ENCODE results near the gene PTPRD.

DNA sequence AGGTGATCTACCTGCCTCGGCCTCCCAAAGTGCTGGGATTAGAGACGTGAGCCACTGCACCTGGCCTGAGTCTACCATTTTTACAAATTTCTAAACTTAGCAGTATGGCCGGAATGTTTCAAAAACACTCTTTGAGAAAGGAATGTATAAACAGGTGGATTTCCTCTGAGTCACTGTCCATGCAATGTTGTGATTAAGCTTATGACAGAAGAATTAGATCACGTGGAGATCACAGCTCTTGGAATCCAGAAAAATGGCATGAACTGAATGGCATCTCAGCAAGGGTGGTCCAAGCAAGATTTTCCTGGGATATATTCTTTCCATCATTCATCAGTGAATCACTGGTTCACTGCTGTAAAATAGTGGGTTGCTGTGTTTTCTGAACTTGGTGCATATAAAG lies 865.0 kb downstream of the PTPRD start:
- TF ChIP-seq CTCF (conservative IDR thresholded peaks at IDR 0.05; ENCODE audit: low read depth, low read length), result no peak
- no peak for TF ChIP-seq EZH2 (IDR thresholded peaks at IDR 0.05; ENCODE audit: borderline replicate concordance, low read depth, low read length, poor library complexity, severe bottlenecking)
